H9 (cell line): ENCODE data around the gene GPR176. TPM values are rescaled to one million over a fixed set of nuclear protein-coding genes. Genes with fewer than 3 reads are reported as not detected.
A peak's percentile ranks its signal among the peaks of the same experiment; 100 is the strongest.

Source experiments
- DNase-seq: peaks from one replicate; pipeline ENCODE4 v3.0.0-alpha.2; 2017
- H2AFZ ChIP-seq: one replicate; pipeline ENCODE4 v1.6.1; 2013; ENCODE audit warnings: mild to moderate bottlenecking, low read length, control low read depth, moderate library complexity
- H2AK5ac ChIP-seq: 2 replicates; pipeline ENCODE4 v1.6.1; 2013; ENCODE audit warnings: low read length, control low read depth, mixed read lengths; ENCODE audit not compliant: insufficient read length
- H2BK120ac ChIP-seq: one replicate; pipeline ENCODE4 v1.6.1; 2013; ENCODE audit warnings: low read depth, mild to moderate bottlenecking, low read length, control low read depth, inconsistent platforms; ENCODE audit not compliant: poor library complexity, severe bottlenecking
- H2BK12ac ChIP-seq: 2 replicates; pipeline ENCODE4 v1.6.1; 2013; ENCODE audit warnings: low read length, control low read depth, mixed read lengths, low read depth; ENCODE audit not compliant: insufficient read length
- H2BK15ac ChIP-seq: 2 replicates; pipeline ENCODE4 v1.6.1; 2013; ENCODE audit warnings: low read depth, low read length, control low read depth
- H2BK20ac ChIP-seq: one replicate; pipeline ENCODE4 v1.6.1; 2013; ENCODE audit warnings: low read depth, mild to moderate bottlenecking, low read length, control low read depth, inconsistent platforms; ENCODE audit not compliant: poor library complexity, severe bottlenecking
- H2BK5ac ChIP-seq: 2 replicates; pipeline ENCODE4 v1.6.1; 2013; ENCODE audit warnings: low read length, control low read depth, mixed read lengths; ENCODE audit not compliant: insufficient read length
- H3K14ac ChIP-seq: 2 replicates; pipeline ENCODE4 v1.6.1; 2013; ENCODE audit warnings: low read length, control low read depth; ENCODE audit not compliant: insufficient read depth
- H3K18ac ChIP-seq: 2 replicates; pipeline ENCODE4 v1.6.1; 2013; ENCODE audit warnings: low read depth, mild to moderate bottlenecking, mixed read lengths, low read length, control low read depth; ENCODE audit not compliant: insufficient read length
- H3K23ac ChIP-seq: 2 replicates; pipeline ENCODE4 v1.6.1; 2013; ENCODE audit warnings: low read length, control low read depth, mixed read lengths, low read depth; ENCODE audit not compliant: insufficient read length
- H3K23me2 ChIP-seq: 2 replicates; pipeline ENCODE4 v1.6.1; 2013; ENCODE audit warnings: low read depth, mild to moderate bottlenecking, mixed read lengths, low read length, control low read depth; ENCODE audit not compliant: insufficient read length, poor library complexity, severe bottlenecking
- H3K27ac ChIP-seq: 2 replicates; pipeline ENCODE4 v1.5.1; 2013; ENCODE audit warnings: low read length, control low read depth, mixed read lengths, low read depth; ENCODE audit not compliant: insufficient read length
- H3K27me3 ChIP-seq: 2 replicates; pipeline ENCODE4 v1.6.1; 2013; ENCODE audit warnings: low read length, control low read depth, inconsistent platforms; ENCODE audit not compliant: insufficient read depth
- H3K4ac ChIP-seq: 2 replicates; pipeline ENCODE4 v1.6.1; 2013; ENCODE audit warnings: low read depth, mild to moderate bottlenecking, control low read depth, inconsistent platforms, low read length, moderate library complexity
- H3K4me1 ChIP-seq: 2 replicates; pipeline ENCODE4 v1.6.1; 2013; ENCODE audit warnings: low read length, control low read depth, inconsistent platforms; ENCODE audit not compliant: insufficient read depth
- H3K4me2 ChIP-seq: 2 replicates; pipeline ENCODE4 v1.6.1; 2013; ENCODE audit warnings: low read length, control low read depth, mixed read lengths; ENCODE audit not compliant: insufficient read length, insufficient read depth
- H3K56ac ChIP-seq: 2 replicates; pipeline ENCODE4 v1.6.1; 2013; ENCODE audit warnings: low read depth, mild to moderate bottlenecking, mixed read lengths, low read length, control low read depth; ENCODE audit not compliant: insufficient read length
- H3K79me1 ChIP-seq: 2 replicates; pipeline ENCODE4 v1.6.1; 2013; ENCODE audit warnings: low read depth, mild to moderate bottlenecking, moderate library complexity, low read length, control low read depth, inconsistent platforms; ENCODE audit not compliant: insufficient read depth, poor library complexity, severe bottlenecking
- H3K79me2 ChIP-seq: 2 replicates; pipeline ENCODE4 v1.6.1; 2013; ENCODE audit warnings: low read length, control low read depth, inconsistent platforms; ENCODE audit not compliant: insufficient read depth
- H3K9ac ChIP-seq: 2 replicates; pipeline ENCODE4 v1.6.1; 2013; ENCODE audit warnings: low read length, control low read depth, mixed read lengths; ENCODE audit not compliant: insufficient read length; ENCODE audit errors: extremely low read depth
- H3K9me3 ChIP-seq: one replicate; pipeline ENCODE4 v1.6.1; 2013; ENCODE audit warnings: low read depth, low read length, inconsistent platforms; ENCODE audit not compliant: control insufficient read depth
- H3T11ph ChIP-seq: one replicate; pipeline ENCODE4 v1.6.1; 2013; ENCODE audit warnings: mild to moderate bottlenecking, low read length, control low read depth, inconsistent platforms
- H4K20me1 ChIP-seq: one replicate; pipeline ENCODE4 v1.6.1; 2013; ENCODE audit not compliant: control insufficient read depth, insufficient read length, insufficient read depth
- H4K5ac ChIP-seq: 2 replicates; pipeline ENCODE4 v1.6.1; 2013; ENCODE audit warnings: low read depth, mild to moderate bottlenecking, mixed read lengths, low read length, control low read depth; ENCODE audit not compliant: insufficient read length
- H4K8ac ChIP-seq: replicated peaks from 2 replicates; pipeline ENCODE4 v1.6.1; 2013; ENCODE audit warnings: low read length, control low read depth, mixed read lengths, low read depth; ENCODE audit not compliant: insufficient read length
- H4K91ac ChIP-seq: 2 replicates; pipeline ENCODE4 v1.6.1; 2013; ENCODE audit warnings: low read depth, mild to moderate bottlenecking, moderate library complexity, mixed read lengths, low read length, control low read depth; ENCODE audit not compliant: insufficient read length
- H3K27ac Mint-ChIP-seq, 3 experiments: 2 replicates in 2 of 3; 3 replicates in 1 of 3; pipeline ENCODE4 v1.8.0; 2020 to 2021; ENCODE audit warnings: mixed read lengths in 3 of 3, mild to moderate bottlenecking in 1 of 3, moderate library complexity in 1 of 3
- H3K27me3 Mint-ChIP-seq: 2 replicates; pipeline ENCODE4 v1.8.0; 2021; ENCODE audit warnings: low read depth, mild to moderate bottlenecking, moderate library complexity, mixed read lengths
- H3K36me3 Mint-ChIP-seq, 3 experiments: 2 replicates in 2 of 3; 3 replicates in 1 of 3; pipeline ENCODE4 v1.8.0; 2020 to 2021; ENCODE audit warnings: low read depth in 3 of 3, mixed read lengths in 3 of 3; ENCODE audit not compliant: insufficient read depth in 1 of 3
- H3K4me1 Mint-ChIP-seq, 2 experiments: 2 replicates each; pipeline ENCODE4 v1.8.0; 2020; ENCODE audit warnings: mixed read lengths in 2 of 2
- H3K4me3 Mint-ChIP-seq, 2 experiments: 2 replicates in 1 of 2; 3 replicates in 1 of 2; pipeline ENCODE4 v1.8.0; 2020 to 2021; ENCODE audit warnings: mild to moderate bottlenecking in 2 of 2, mixed read lengths in 2 of 2, moderate library complexity in 1 of 2
- H3K9me3 Mint-ChIP-seq, 2 experiments: 2 replicates in 1 of 2; 3 replicates in 1 of 2; pipeline ENCODE4 v1.8.0; 2020; ENCODE audit warnings: mild to moderate bottlenecking in 2 of 2, mixed read lengths in 2 of 2, moderate library complexity in 1 of 2
- WGBS: extraction: QIAGEN DNeasy Blood & Tissue Kit; methylation state at CpG from one replicate; pipeline ENCODE4 v1.1.7; 2013; ENCODE audit warnings: missing lambda C conversion rate, low lambda C conversion rate, mixed read lengths; ENCODE audit not compliant: insufficient read length; ENCODE audit errors: extremely low coverage; 5-methylcytosine and 5-hydroxymethylcytosine counted together
- total RNA-seq: library from RNA; stranded (reverse); gene quantifications from 2 replicates; pipeline ENCODE4 v1.2.1, GENCODE V29; 2021
- TF ChIP-seq, protein P1 (sequence below): fragments of 200-600 bp; sonication (generic); conservative IDR thresholded peaks from 3 replicates; pipeline ENCODE4 v1.8.0; 2021; ENCODE audit warnings: antibody characterized with exemption, mild to moderate bottlenecking

The GPR176 gene
- total RNA-seq, 1 experiment from 2014 or later: 132 TPM

DNA sequence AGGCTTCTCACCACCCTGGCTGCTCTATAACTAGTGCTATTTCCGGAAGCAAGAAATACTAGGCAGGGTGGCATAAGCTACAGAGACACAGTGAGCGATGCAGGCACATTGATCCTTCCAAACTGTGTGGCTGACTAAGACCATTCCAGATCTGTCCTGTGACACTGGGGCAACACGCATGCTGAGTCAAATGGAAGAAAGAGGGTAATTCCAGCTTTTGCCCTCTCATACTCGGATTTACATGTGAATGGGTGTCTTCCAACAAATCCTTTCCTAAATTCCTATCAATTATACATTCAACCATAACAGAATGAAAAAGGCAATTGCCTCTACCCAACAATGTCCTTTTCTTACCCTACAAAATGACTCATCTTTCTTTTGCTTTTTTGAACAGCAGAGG, 142.6 kb downstream of the GPR176 start:
- no peaks in the 10 kb centered on the region; a peak in 2 of 5 replicates for H3K9me3 Mint-ChIP-seq
- H2AFZ ChIP-seq: no peak overlapping the region
- H4K8ac ChIP-seq: no peak overlapping the region
- H2BK120ac ChIP-seq: no peak overlapping the region
- H3K23me2 ChIP-seq: peaks cover 2% of the 10 kb centered on the region
- H3K79me2 ChIP-seq: no peaks in the 10 kb centered on the region
- no peak overlapping the region for H4K5ac ChIP-seq
- no peak overlapping the region for H3K9ac ChIP-seq
- H3K23ac ChIP-seq: no peak overlapping the region
- no peaks in the 10 kb centered on the region for H3K27me3 ChIP-seq
- peaks cover 16 to 27% of the 10 kb centered on the region in 2 experiments for H3K4me1 Mint-ChIP-seq
- no peak overlapping the region for H3K4me2 ChIP-seq
- no peak overlapping the region for H3K14ac ChIP-seq
- H3K27me3 Mint-ChIP-seq: no peaks in the 10 kb centered on the region
- no peak overlapping the region for H4K91ac ChIP-seq
- no peak overlapping the region for H2BK5ac ChIP-seq
- no peak overlapping the region for H3K27ac ChIP-seq
- H3K27ac Mint-ChIP-seq: peak overlapping the region in 1 of 3 experiments; percentile 76; a peak in 1 of 7 replicates
- TF ChIP-seq, protein P1, sequence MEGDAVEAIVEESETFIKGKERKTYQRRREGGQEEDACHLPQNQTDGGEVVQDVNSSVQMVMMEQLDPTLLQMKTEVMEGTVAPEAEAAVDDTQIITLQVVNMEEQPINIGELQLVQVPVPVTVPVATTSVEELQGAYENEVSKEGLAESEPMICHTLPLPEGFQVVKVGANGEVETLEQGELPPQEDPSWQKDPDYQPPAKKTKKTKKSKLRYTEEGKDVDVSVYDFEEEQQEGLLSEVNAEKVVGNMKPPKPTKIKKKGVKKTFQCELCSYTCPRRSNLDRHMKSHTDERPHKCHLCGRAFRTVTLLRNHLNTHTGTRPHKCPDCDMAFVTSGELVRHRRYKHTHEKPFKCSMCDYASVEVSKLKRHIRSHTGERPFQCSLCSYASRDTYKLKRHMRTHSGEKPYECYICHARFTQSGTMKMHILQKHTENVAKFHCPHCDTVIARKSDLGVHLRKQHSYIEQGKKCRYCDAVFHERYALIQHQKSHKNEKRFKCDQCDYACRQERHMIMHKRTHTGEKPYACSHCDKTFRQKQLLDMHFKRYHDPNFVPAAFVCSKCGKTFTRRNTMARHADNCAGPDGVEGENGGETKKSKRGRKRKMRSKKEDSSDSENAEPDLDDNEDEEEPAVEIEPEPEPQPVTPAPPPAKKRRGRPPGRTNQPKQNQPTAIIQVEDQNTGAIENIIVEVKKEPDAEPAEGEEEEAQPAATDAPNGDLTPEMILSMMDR: no peak
- DNase-seq: no peak
- no peak overlapping the region for H2BK20ac ChIP-seq
- H3K56ac ChIP-seq: no peak overlapping the region
- H3K36me3 Mint-ChIP-seq: peaks cover 0 to 2% (median 0%) of the 10 kb centered on the region in 3 experiments; a peak in 2 of 7 replicates
- no peak overlapping the region for H2BK15ac ChIP-seq
- H3K4me3 Mint-ChIP-seq: no peak overlapping the region
- no peaks in the 10 kb centered on the region for H3K79me1 ChIP-seq
- no peak overlapping the region for H3T11ph ChIP-seq
- WGBS: no CpG with 5 or more reads among the region's 4 CpGs
- H3K9me3 ChIP-seq: no peaks in the 10 kb centered on the region
- no peak overlapping the region for H2BK12ac ChIP-seq
- no peaks in the 10 kb centered on the region; the same call in 1 of the 2 replicates for H3K4me1 ChIP-seq
- no peak overlapping the region for H3K18ac ChIP-seq
- no peaks in the 10 kb centered on the region for H4K20me1 ChIP-seq
- H3K4ac ChIP-seq: no peak overlapping the region
- no peak overlapping the region for H2AK5ac ChIP-seq
